Tibial nerve (tissue), 4 donors: ENCODE results near the gene THSD4. TPM values are rescaled to one million over a fixed set of nuclear protein-coding genes. Genes with fewer than 3 reads are reported as not detected.
"Not testable (repeated sequence)": the region's sequence is repeated elsewhere in the genome, so short reads cannot be mapped to it uniquely, and the experiment has no call there.

Experiments used
- DNase-seq, 2 donors: peaks; one replicate each; pipeline ENCODE4 v3.0.0-alpha.2; 2019; ENCODE audit warnings: low spot score in 2 of 2
- H3K27ac ChIP-seq, 4 donors: fragments of 200-600 bp; sonication (generic) in 3 of 4; one replicate each; pipeline ENCODE4 v1.5.1; 2017 to 2019; ENCODE audit warnings: mild to moderate bottlenecking in 1 of 4
- H3K27me3 ChIP-seq, 2 donors: fragments of 200-600 bp; sonication (generic) in 1 of 2; one replicate each; pipeline versions ENCODE4 v1.5.1 to v1.6.0; 2017 to 2019
- H3K36me3 ChIP-seq, 3 donors: fragments of 200-600 bp; sonication (generic); one replicate each; pipeline ENCODE4 v1.5.1; 2018 to 2019
- H3K4me1 ChIP-seq, 4 donors: fragments of 200-600 bp; sonication (generic) in 3 of 4; one replicate each; pipeline ENCODE4 v1.5.1; 2017 to 2019
- H3K4me3 ChIP-seq, 4 donors: fragments of 200-600 bp; sonication (generic) in 3 of 4; one replicate each; pipeline ENCODE4 v1.5.1; 2017 to 2019; ENCODE audit warnings: mild to moderate bottlenecking in 1 of 4, moderate library complexity in 1 of 4
- H3K9me3 ChIP-seq, 4 donors: fragments of 200-600 bp; sonication (generic) in 3 of 4; one replicate each; pipeline ENCODE4 v1.5.1; 2017 to 2019
- EP300 ChIP-seq, 2 donors: sonication (generic); formaldehyde crosslinking; IDR thresholded peaks; one replicate each; pipeline ENCODE4 v1.6.1; 2017; ENCODE audit warnings: antibody characterized with exemption in 2 of 2, mild to moderate bottlenecking in 1 of 2
- POLR2A ChIP-seq, 2 donors: fragments of 450-650 bp; IDR thresholded peaks; one replicate each; pipeline ENCODE4 v1.6.1; 2017; ENCODE audit warnings: antibody characterized with exemption in 2 of 2, mild to moderate bottlenecking in 2 of 2, moderate library complexity in 2 of 2
- WGBS, 2 donors: methylation state at CpG; one replicate each; pipeline ENCODE4 v1.1.5; 2018; 5-methylcytosine and 5-hydroxymethylcytosine counted together
- total RNA-seq, 4 donors: library from RNA; depleted of rRNA; stranded (reverse); fragments of >200 nt; gene quantifications; one replicate each; pipeline ENCODE4 v1.1.0, GENCODE V29; 2016
- TF ChIP-seq, protein P1 (sequence below), 5 experiments: fragments of 200-600 bp in 3 of 5; fragments of 450-650 bp in 2 of 5; sonication (generic) in 3 of 5; IDR thresholded peaks; one replicate each; pipeline ENCODE4 v1.5.1; 2016 to 2019; ENCODE audit warnings: antibody characterized with exemption in 5 of 5, mild to moderate bottlenecking in 3 of 5, moderate library complexity in 2 of 5

THSD4 gene
- total RNA-seq, 4 donors from 2014 or later, result 9.6 to 25.1 (median 21.2) TPM

DNA sequence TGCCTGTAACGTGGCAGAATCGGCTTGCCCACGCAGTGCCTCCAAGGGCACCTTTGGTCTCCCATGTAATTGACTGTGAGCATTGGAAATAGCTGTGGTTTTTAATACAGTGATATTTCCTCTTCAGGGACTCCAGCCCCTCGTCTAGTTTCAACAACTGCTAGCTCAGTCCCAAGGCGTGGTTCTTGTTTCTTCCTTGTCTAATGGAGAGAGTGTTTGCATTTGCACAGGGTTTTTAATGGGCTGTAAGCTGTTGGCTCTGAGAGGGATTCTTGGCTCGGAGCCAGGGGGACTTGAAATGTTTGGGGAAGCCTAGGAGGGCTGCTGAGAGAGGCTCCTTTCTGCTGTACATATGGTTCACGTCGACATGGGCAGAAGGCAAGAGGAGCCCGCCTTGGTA lies 86.2 kb downstream of the THSD4 start:
- no peak for DNase-seq
- 60 to 75% methylated on average over 9 of the region's 9 CpGs for WGBS, 2 donors
- Histone ChIP-seq H3K4me3 (no peak overlapping the region), H3K4me1 (no peaks in the 10 kb centered on the region), H3K36me3 (no peaks in the 10 kb centered on the region), H3K9me3 (no peaks in the 10 kb centered on the region), H3K27me3 (no peaks in the 10 kb centered on the region), H3K27ac (no peak overlapping the region)
- TF ChIP-seq, protein P1, sequence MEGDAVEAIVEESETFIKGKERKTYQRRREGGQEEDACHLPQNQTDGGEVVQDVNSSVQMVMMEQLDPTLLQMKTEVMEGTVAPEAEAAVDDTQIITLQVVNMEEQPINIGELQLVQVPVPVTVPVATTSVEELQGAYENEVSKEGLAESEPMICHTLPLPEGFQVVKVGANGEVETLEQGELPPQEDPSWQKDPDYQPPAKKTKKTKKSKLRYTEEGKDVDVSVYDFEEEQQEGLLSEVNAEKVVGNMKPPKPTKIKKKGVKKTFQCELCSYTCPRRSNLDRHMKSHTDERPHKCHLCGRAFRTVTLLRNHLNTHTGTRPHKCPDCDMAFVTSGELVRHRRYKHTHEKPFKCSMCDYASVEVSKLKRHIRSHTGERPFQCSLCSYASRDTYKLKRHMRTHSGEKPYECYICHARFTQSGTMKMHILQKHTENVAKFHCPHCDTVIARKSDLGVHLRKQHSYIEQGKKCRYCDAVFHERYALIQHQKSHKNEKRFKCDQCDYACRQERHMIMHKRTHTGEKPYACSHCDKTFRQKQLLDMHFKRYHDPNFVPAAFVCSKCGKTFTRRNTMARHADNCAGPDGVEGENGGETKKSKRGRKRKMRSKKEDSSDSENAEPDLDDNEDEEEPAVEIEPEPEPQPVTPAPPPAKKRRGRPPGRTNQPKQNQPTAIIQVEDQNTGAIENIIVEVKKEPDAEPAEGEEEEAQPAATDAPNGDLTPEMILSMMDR (IDR thresholded peaks at IDR 0.05), result no peak
- TF ChIP-seq POLR2A (IDR thresholded peaks at IDR 0.05) (no peak), EP300 (IDR thresholded peaks at IDR 0.05) (no peak)

- TF ChIP-seq POLR2A (IDR thresholded peaks at IDR 0.05) (no peak), EP300 (IDR thresholded peaks at IDR 0.05) (no peak)
- TF ChIP-seq, protein P1 (IDR thresholded peaks at IDR 0.05), result no peak
- H3K27ac ChIP-seq, result no peak overlapping the region
- H3K27me3 ChIP-seq, result no peaks in the 10 kb centered on the region
- no peak for DNase-seq
- no peaks in the 10 kb centered on the region for H3K4me1 ChIP-seq
- H3K36me3 ChIP-seq, result no peaks in the 10 kb centered on the region
- H3K4me3 ChIP-seq, result no peak overlapping the region
- 91 to 93% methylated on average over 6 of the region's 6 CpGs for WGBS, 2 donors
- H3K9me3 ChIP-seq, result no peaks in the 10 kb centered on the region
These were observed 87.4 kb downstream of the THSD4 start for GRCh38 chr15:71202712-71203111.

DNA sequence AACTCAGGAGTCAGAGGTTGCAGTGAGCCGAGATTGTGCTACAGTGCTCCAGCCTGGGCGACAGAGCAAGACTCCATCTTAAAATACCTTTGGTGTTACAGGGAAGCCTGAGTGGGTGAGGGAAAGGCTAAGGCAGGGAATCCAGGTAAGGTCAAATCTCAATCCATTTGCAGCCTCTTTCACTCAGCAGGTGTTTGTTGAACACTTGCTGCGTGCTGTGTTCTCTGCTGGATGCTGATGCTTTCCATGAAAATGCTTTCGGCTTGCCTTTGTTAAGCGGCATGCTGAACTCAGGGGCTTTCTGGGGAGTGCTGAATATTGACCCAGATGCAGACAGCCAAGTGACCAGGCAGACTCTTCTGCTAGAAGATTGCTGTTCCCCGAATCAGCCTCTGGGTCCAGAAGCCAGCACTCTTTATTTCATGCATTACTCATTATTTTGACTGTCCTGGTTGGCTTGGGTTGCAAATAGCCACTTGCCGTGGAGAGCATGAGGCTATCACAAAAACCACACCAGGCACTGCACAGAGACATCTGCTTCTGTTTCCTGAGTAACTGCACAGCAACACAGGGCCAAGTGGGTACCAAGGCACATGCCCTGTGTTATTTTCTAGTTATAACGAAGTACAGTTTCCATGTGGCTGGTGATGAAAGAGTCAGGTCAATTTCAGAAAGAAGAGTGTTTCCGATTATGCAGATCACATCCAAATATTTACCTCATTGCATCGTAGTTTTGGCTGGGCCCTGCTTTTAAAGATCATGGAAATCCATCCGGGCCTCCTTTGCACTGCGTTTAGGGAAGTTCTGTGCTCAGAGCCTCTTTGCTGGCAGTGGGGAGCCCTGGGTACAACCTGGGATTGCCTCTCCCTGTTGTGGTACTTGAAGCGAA lies 88.6 kb downstream of the THSD4 start:
- no peaks in the 10 kb centered on the region for H3K27me3 ChIP-seq
- H3K9me3 ChIP-seq, result no peaks in the 10 kb centered on the region
- no peak overlapping the region for H3K4me3 ChIP-seq
- TF ChIP-seq EP300 (IDR thresholded peaks at IDR 0.05) (no peak), POLR2A (IDR thresholded peaks at IDR 0.05) (no peak)
- TF ChIP-seq, protein P1 (IDR thresholded peaks at IDR 0.05), result no peak
- H3K27ac ChIP-seq, result no peak overlapping the region
- 51 to 55% methylated on average over 13 of the region's 13 CpGs for WGBS, 2 donors
- no peaks in the 10 kb centered on the region for H3K4me1 ChIP-seq
- DNase-seq, result no peak
- H3K36me3 ChIP-seq, result no peaks in the 10 kb centered on the region

DNA sequence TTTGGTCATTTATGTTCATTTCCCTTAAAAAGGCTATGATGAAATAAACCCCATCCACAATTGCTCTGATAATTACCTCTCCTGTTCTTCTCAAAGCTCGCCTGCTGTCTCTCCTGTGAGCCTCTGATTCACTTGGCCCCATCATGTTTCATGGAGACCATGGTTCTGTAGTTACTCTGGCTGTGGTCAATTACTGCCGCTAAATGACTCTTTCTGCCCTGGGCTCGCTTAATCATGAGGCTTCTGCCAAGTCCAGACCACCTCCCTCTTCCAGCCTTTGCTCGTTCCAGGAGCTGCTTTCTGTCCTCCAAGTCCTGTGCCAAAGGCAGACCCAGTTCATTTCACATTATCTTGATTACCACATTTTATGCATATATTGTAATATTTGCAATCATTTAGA lies 91.9 kb downstream of the THSD4 start:
- Histone ChIP-seq H3K27me3 (no peaks in the 10 kb centered on the region), H3K9me3 (no peaks in the 10 kb centered on the region), H3K27ac (no peak overlapping the region), H3K4me3 (no peak overlapping the region), H3K4me1 (no peaks in the 10 kb centered on the region), H3K36me3 (no peaks in the 10 kb centered on the region)
- DNase-seq, result no peak
- WGBS, 2 donors, result 69 to 80% methylated on average over 4 of the region's 4 CpGs
- TF ChIP-seq POLR2A (IDR thresholded peaks at IDR 0.05), result no peak
- TF ChIP-seq, protein P1 (IDR thresholded peaks at IDR 0.05), result no peak
- no peak for TF ChIP-seq EP300 (IDR thresholded peaks at IDR 0.05)

- 68 to 74% methylated on average over 4 of the region's 4 CpGs for WGBS, 2 donors
- DNase-seq, result no peak
- Histone ChIP-seq H3K36me3 (no peaks in the 10 kb centered on the region), H3K9me3 (no peaks in the 10 kb centered on the region), H3K4me1 (no peaks in the 10 kb centered on the region), H3K4me3 (no peak overlapping the region), H3K27ac (no peak overlapping the region), H3K27me3 (no peaks in the 10 kb centered on the region)
- TF ChIP-seq EP300 (IDR thresholded peaks at IDR 0.05) (no peak), POLR2A (IDR thresholded peaks at IDR 0.05) (no peak)
- TF ChIP-seq, protein P1 (IDR thresholded peaks at IDR 0.05), result no peak
These were observed 96.9 kb downstream of the THSD4 start for GRCh38 chr15:71212146-71212545.

- H3K27ac ChIP-seq, H3K27me3 ChIP-seq, H3K4me3 ChIP-seq, H3K4me1 ChIP-seq, DNase-seq, H3K9me3 ChIP-seq, H3K36me3 ChIP-seq: not testable (repeated sequence)
- WGBS, 2 donors, result 92 to 98% methylated on average over 8 of the region's 8 CpGs
These were observed 98.7 kb downstream of the THSD4 start for GRCh38 chr15:71213943-71214342.
